WTC11 (cell line): ENCODE measurements around the gene OR52B4. TPM values are rescaled to one million over a fixed set of nuclear protein-coding genes. Genes with fewer than 3 reads are reported as not detected.
A peak's percentile ranks its signal among the peaks of the same experiment; 100 is the strongest.

Experiments used
- ATAC-seq: fragments of 200-7000 bp; cut with Tn5 transposase; 2 replicates; pipeline ENCODE4 v1.10.0; 2021; ENCODE audit warnings: mild to moderate bottlenecking, moderate library complexity
- CTCF ChIA-PET: fragments of 300-600 bp; sonication (Branson Sonifier 250); formaldehyde crosslinking; loops from one replicate; lab custom pipeline; 2021; ENCODE audit warnings: antibody characterized with exemption; lab: Charles Lee
- POLR2A ChIA-PET: fragments of 350-600 bp; sonication (Branson Sonifier 250); formaldehyde crosslinking; loops from one replicate; lab custom pipeline; 2021; ENCODE audit warnings: antibody characterized with exemption; lab: Charles Lee
- DNase-seq: peaks from one replicate; pipeline ENCODE4 v3.0.0; 2021; ENCODE audit warnings: low spot score
- H3K27ac Mint-ChIP-seq: 2 replicates; pipeline ENCODE4 v1.8.0; 2021; ENCODE audit warnings: mixed read lengths
- H3K27me3 Mint-ChIP-seq: 2 replicates; pipeline ENCODE4 v1.8.0; 2021; ENCODE audit warnings: low read depth, mild to moderate bottlenecking, moderate library complexity, mixed read lengths
- H3K36me3 Mint-ChIP-seq: 2 replicates; pipeline ENCODE4 v1.8.0; 2021; ENCODE audit warnings: mixed read lengths
- H3K4me1 Mint-ChIP-seq: 2 replicates; pipeline ENCODE4 v1.8.0; 2022; ENCODE audit warnings: mixed read lengths
- H3K4me3 Mint-ChIP-seq: 2 replicates; pipeline ENCODE4 v1.8.0; 2021; ENCODE audit warnings: mild to moderate bottlenecking, moderate library complexity, mixed read lengths
- H3K9me3 Mint-ChIP-seq: 2 replicates; pipeline ENCODE4 v1.8.0; 2021; ENCODE audit warnings: mixed read lengths
- ETV6 ChIP-seq: sonication (generic); formaldehyde crosslinking; IDR thresholded peaks from 2 replicates; pipeline ENCODE4 v1.8.1; 2022; ENCODE audit warnings: mild to moderate bottlenecking, missing genetic modification reagents
- MXD4 ChIP-seq: fragments of 250-450 bp; sonication (Bioruptor Pico); IDR thresholded peaks from 2 replicates; pipeline ENCODE4 v1.8.0; 2021; ENCODE audit warnings: mild to moderate bottlenecking, moderate library complexity, borderline replicate concordance
- MYBL2 ChIP-seq: sonication (generic); formaldehyde crosslinking; IDR thresholded peaks from 2 replicates; pipeline ENCODE4 v1.8.1; 2023; ENCODE audit warnings: mild to moderate bottlenecking, moderate library complexity, missing genetic modification reagents
- NFE2L1 ChIP-seq: sonication (generic); formaldehyde crosslinking; IDR thresholded peaks from 2 replicates; pipeline ENCODE4 v1.8.1; 2023; ENCODE audit warnings: missing genetic modification reagents
- NR1H2 ChIP-seq: sonication (generic); formaldehyde crosslinking; IDR thresholded peaks from 2 replicates; pipeline ENCODE4 v1.9.0; 2021; ENCODE audit warnings: mild to moderate bottlenecking, moderate library complexity, missing genetic modification reagents
- SMAD3 ChIP-seq: sonication (generic); formaldehyde crosslinking; IDR thresholded peaks from 2 replicates; pipeline ENCODE4 v1.8.0; 2022; ENCODE audit warnings: missing genetic modification reagents, mild to moderate bottlenecking, borderline replicate concordance
- TEAD1 ChIP-seq: sonication (generic); formaldehyde crosslinking; IDR thresholded peaks from 2 replicates; pipeline ENCODE4 v1.8.0; 2022; ENCODE audit warnings: mild to moderate bottlenecking, missing genetic modification reagents
- ZBTB21 ChIP-seq: sonication (generic); formaldehyde crosslinking; IDR thresholded peaks from 2 replicates; pipeline ENCODE4 v1.8.1; 2023; ENCODE audit warnings: mild to moderate bottlenecking, missing genetic modification reagents, borderline replicate concordance
- ZNF138 ChIP-seq: sonication (generic); formaldehyde crosslinking; conservative IDR thresholded peaks from 2 replicates; pipeline ENCODE4 v1.8.1; 2022; ENCODE audit warnings: mild to moderate bottlenecking, moderate library complexity, missing genetic modification reagents
- ZNF219 ChIP-seq: sonication (generic); formaldehyde crosslinking; IDR thresholded peaks from 2 replicates; pipeline ENCODE4 v1.8.0; 2023; ENCODE audit warnings: missing genetic modification reagents, mild to moderate bottlenecking, borderline replicate concordance
- ZNF263 ChIP-seq: sonication (generic); formaldehyde crosslinking; IDR thresholded peaks from 2 replicates; pipeline ENCODE4 v1.8.1; 2022; ENCODE audit warnings: low read depth, mild to moderate bottlenecking, moderate library complexity, missing genetic modification reagents
- ZNF416 ChIP-seq: fragments of 250-450 bp; sonication (Bioruptor Pico); IDR thresholded peaks from 2 replicates; pipeline ENCODE4 v1.9.0; 2021; ENCODE audit warnings: mild to moderate bottlenecking, inconsistent platforms
- ZNF423 ChIP-seq: fragments of 250-450 bp; sonication (Bioruptor Pico); IDR thresholded peaks from 2 replicates; pipeline ENCODE4 v2.1.2; 2022; ENCODE audit warnings: mild to moderate bottlenecking, moderate library complexity
- ZNF671 ChIP-seq: fragments of 250-450 bp; sonication (Bioruptor Pico); IDR thresholded peaks from 2 replicates; pipeline ENCODE4 v1.8.0; 2021; ENCODE audit warnings: mild to moderate bottlenecking
- total RNA-seq: library from RNA; stranded (reverse); gene quantifications from 3 replicates; pipeline ENCODE4 v1.2.3, GENCODE V29; 2021
- TF ChIP-seq, protein P1 (sequence below): sonication (generic); formaldehyde crosslinking; IDR thresholded peaks from 2 replicates; pipeline ENCODE4 v1.8.1; 2022; ENCODE audit warnings: mild to moderate bottlenecking, moderate library complexity, missing genetic modification reagents
- TF ChIP-seq, protein P2 (sequence below): sonication (generic); formaldehyde crosslinking; IDR thresholded peaks from 2 replicates; pipeline ENCODE4 v1.8.0; 2022; ENCODE audit warnings: mild to moderate bottlenecking, missing genetic modification reagents
- TF ChIP-seq, protein P3 (sequence below): fragments of 250-450 bp; sonication (Bioruptor Pico); IDR thresholded peaks from 2 replicates; pipeline ENCODE4 v1.9.0; 2021; ENCODE audit warnings: moderate library complexity, mild to moderate bottlenecking, inconsistent platforms, borderline replicate concordance
- TF ChIP-seq, protein P4 (sequence below): sonication (generic); formaldehyde crosslinking; IDR thresholded peaks from 2 replicates; pipeline ENCODE4 v1.8.0; 2022; ENCODE audit warnings: mild to moderate bottlenecking, missing genetic modification reagents
- TF ChIP-seq, protein P5 (sequence below): sonication (generic); formaldehyde crosslinking; IDR thresholded peaks from 2 replicates; pipeline ENCODE4 v1.8.0; 2023; ENCODE audit warnings: missing genetic modification reagents
- TF ChIP-seq, protein P6 (sequence below): sonication (generic); formaldehyde crosslinking; IDR thresholded peaks from 2 replicates; pipeline ENCODE4 v1.8.1; 2022; ENCODE audit warnings: low read depth, missing genetic modification reagents, borderline replicate concordance
- TF ChIP-seq, protein P7 (sequence below): sonication (generic); formaldehyde crosslinking; IDR thresholded peaks from 2 replicates; pipeline ENCODE4 v1.8.1; 2023; ENCODE audit warnings: mild to moderate bottlenecking, moderate library complexity, missing genetic modification reagents

Gene OR52B4
- total RNA-seq, 1 experiment from 2014 or later: not detected

DNA sequence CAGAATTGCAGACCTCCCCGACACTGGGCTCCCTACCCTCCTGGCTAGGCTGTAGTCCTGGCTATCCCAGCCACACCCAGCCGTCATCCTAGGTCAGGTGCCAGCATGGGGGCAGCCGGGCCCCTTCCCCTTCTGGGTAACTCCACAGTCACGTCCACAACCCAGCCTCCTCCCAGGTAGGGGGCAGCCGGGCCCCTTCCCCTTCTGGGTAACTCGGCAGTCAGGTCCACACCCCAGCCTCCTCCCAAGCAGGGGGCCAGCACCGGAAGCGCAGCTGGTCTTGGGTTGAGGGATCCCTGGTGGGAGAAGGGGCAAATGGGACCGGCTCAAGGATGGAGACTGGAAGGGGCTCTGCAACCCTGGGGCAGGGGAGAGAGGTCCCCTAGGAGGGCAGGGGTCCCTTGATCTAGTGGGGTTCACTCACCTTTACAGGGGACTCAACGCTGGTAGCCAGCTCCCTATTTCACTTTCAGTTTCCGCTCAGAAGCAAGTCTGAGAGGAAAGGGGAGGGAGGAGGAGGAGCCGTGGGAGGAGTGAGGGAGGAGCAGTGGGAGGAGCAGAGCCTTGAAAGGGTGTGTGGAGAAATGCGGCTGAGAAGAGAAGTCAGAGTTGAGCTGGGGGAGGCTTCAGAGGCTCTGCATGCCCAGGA lies 25.1 kb upstream of the OR52B4 start, which contains the start of gene TRIM21:
TRIM21 (minus strand) TSS at position 494 of the 649 bp plus-strand sequence. CDS start 3,293 bp downstream, outside the sequence.
- ATAC-seq (peak; percentile 99), DNase-seq (peak; percentile 84)
- H3K4me1 Mint-ChIP-seq: peaks cover 10% of the 10 kb centered on the region
- peaks cover 29% of the 10 kb centered on the region for H3K9me3 Mint-ChIP-seq
- TF ChIP-seq, protein P1, sequence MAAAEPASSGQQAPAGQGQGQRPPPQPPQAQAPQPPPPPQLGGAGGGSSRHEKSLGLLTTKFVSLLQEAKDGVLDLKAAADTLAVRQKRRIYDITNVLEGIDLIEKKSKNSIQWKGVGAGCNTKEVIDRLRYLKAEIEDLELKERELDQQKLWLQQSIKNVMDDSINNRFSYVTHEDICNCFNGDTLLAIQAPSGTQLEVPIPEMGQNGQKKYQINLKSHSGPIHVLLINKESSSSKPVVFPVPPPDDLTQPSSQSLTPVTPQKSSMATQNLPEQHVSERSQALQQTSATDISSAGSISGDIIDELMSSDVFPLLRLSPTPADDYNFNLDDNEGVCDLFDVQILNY (CRISPR knock-in tag): no peak
- TF ChIP-seq ZNF423 (CRISPR knock-in tag) (no peak; the same call in 1 of the 2 replicates), ZNF416 (CRISPR knock-in tag) (no peak), NFE2L1 (no peak), MXD4 (no peak), ZNF263 (CRISPR knock-in tag) (peak; percentile 93), SMAD3 (CRISPR knock-in tag) (no peak), MYBL2 (CRISPR knock-in tag) (no peak), ZNF671 (CRISPR knock-in tag) (no peak), ETV6 (CRISPR knock-in tag) (0 out of 2 replicates have a peak, but pooled peaks have one; percentile 21), ZNF219 (no peak), TEAD1 (CRISPR knock-in tag) (0 out of 2 replicates have a peak, but pooled peaks have one; percentile 34), NR1H2 (no peak), ZNF138 (no peak), ZBTB21 (CRISPR knock-in tag) (no peak)
- TF ChIP-seq, protein P2, sequence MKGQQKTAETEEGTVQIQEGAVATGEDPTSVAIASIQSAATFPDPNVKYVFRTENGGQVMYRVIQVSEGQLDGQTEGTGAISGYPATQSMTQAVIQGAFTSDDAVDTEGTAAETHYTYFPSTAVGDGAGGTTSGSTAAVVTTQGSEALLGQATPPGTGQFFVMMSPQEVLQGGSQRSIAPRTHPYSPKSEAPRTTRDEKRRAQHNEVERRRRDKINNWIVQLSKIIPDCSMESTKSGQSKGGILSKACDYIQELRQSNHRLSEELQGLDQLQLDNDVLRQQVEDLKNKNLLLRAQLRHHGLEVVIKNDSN (CRISPR knock-in tag): 0 out of 2 replicates have a peak, but pooled peaks have one; percentile 14
- TF ChIP-seq, protein P3, sequence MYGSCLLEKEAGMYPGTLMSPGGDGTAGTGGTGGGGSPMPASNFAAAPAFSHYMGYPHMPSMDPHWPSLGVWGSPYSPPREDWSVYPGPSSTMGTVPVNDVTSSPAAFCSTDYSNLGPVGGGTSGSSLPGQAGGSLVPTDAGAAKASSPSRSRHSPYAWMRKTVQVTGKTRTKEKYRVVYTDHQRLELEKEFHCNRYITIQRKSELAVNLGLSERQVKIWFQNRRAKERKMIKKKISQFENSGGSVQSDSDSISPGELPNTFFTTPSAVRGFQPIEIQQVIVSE (CRISPR knock-in tag): no peak
- TF ChIP-seq, protein P4, sequence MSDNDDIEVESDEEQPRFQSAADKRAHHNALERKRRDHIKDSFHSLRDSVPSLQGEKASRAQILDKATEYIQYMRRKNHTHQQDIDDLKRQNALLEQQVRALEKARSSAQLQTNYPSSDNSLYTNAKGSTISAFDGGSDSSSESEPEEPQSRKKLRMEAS (CRISPR knock-in tag): 0 out of 2 replicates have a peak, but pooled peaks have one; percentile 19
- TF ChIP-seq, protein P5, sequence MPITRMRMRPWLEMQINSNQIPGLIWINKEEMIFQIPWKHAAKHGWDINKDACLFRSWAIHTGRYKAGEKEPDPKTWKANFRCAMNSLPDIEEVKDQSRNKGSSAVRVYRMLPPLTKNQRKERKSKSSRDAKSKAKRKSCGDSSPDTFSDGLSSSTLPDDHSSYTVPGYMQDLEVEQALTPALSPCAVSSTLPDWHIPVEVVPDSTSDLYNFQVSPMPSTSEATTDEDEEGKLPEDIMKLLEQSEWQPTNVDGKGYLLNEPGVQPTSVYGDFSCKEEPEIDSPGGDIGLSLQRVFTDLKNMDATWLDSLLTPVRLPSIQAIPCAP: peak; percentile 63; the same call in 1 of the 2 replicates
- TF ChIP-seq, protein P6, sequence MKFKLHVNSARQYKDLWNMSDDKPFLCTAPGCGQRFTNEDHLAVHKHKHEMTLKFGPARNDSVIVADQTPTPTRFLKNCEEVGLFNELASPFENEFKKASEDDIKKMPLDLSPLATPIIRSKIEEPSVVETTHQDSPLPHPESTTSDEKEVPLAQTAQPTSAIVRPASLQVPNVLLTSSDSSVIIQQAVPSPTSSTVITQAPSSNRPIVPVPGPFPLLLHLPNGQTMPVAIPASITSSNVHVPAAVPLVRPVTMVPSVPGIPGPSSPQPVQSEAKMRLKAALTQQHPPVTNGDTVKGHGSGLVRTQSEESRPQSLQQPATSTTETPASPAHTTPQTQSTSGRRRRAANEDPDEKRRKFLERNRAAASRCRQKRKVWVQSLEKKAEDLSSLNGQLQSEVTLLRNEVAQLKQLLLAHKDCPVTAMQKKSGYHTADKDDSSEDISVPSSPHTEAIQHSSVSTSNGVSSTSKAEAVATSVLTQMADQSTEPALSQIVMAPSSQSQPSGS: no peak
- TF ChIP-seq, all 79 proteins: peak for 6
- ChIA-PET CTCF (interaction anchor here (0.6 to 2.2 kb wide), 6 partner anchors 16 to 211 kb away, joined by 3 to 20 read pairs (median 4); no protein-coding TSS in a partner anchor), POLR2A (interaction anchor here (0.8 kb wide), 1 partner anchor 206 kb away, joined by 3 read pairs; no protein-coding TSS in a partner anchor)
- Mint-ChIP-seq H3K4me3 (peak within 1 kb of the TSS; percentile 83), H3K27me3 (peaks cover 8% of the 10 kb centered on the region), H3K27ac (no peak within 1 kb of the TSS), H3K36me3 (peaks cover 37% of the 10 kb centered on the region)

DNA sequence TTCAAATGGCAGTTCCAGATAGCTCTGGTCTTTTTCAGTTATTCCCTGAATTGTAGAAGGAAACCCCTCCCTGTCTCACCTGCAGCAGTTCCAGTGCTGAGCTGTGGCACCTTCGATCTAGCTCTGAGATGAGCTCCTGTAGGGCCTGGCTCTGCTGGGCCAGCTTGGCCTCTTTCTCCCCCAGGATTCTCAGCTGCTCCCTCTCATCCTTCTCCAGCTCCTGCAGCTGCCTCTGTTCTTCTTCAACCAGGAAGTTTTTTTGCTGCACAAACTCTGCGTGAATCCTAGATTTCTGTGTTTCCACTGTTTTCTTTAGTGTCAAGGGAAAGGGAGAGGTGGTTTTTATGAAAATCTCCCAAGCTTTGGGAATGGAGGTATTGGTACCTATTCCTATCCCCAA lies 20.0 kb upstream of the OR52B4 start:
- TF ChIP-seq, protein P7, sequence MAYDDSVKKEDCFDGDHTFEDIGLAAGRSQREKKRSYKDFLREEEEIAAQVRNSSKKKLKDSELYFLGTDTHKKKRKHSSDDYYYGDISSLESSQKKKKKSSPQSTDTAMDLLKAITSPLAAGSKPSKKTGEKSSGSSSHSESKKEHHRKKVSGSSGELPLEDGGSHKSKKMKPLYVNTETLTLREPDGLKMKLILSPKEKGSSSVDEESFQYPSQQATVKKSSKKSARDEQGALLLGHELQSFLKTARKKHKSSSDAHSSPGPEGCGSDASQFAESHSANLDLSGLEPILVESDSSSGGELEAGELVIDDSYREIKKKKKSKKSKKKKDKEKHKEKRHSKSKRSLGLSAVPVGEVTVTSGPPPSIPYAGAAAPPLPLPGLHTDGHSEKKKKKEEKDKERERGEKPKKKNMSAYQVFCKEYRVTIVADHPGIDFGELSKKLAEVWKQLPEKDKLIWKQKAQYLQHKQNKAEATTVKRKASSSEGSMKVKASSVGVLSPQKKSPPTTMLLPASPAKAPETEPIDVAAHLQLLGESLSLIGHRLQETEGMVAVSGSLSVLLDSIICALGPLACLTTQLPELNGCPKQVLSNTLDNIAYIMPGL (CRISPR knock-in tag): no peak
- TF ChIP-seq, protein P1 (CRISPR knock-in tag): no peak
- ChIA-PET CTCF (no interaction called here), POLR2A (no interaction called here)
- peaks cover 6% of the 10 kb centered on the region; the same call in 1 of the 2 replicates for H3K4me1 Mint-ChIP-seq
- H3K9me3 Mint-ChIP-seq: no peaks in the 10 kb centered on the region
- no peak for DNase-seq
- H3K27ac Mint-ChIP-seq: no peak overlapping the region
- peaks cover 48% of the 10 kb centered on the region for H3K36me3 Mint-ChIP-seq
- H3K27me3 Mint-ChIP-seq: no peaks in the 10 kb centered on the region
- no peak overlapping the region for H3K4me3 Mint-ChIP-seq
- no peak for ATAC-seq
